Osteoblast (primary cell): ENCODE data around the gene TPP1. TPM values are rescaled to one million over a fixed set of nuclear protein-coding genes. Genes with fewer than 3 reads are reported as not detected.

Source experiments
- DNase-seq: peaks from one replicate; pipeline ENCODE4 v3.0.0; 2011; ENCODE audit warnings: low spot score, mixed read lengths; ENCODE audit not compliant: insufficient read length; ENCODE audit errors: missing footprints
- H2AFZ ChIP-seq: 2 replicates; pipeline ENCODE4 v1.6.0; 2011; ENCODE audit warnings: mild to moderate bottlenecking, low read length
- H3K27ac ChIP-seq: 2 replicates; pipeline ENCODE4 v1.5.1; 2011; ENCODE audit warnings: mild to moderate bottlenecking, low read depth, low read length, moderate library complexity
- H3K27me3 ChIP-seq: 2 replicates; pipeline ENCODE4 v1.6.0; 2012; ENCODE audit warnings: mild to moderate bottlenecking, control low read depth, inconsistent platforms, low read length, moderate library complexity; ENCODE audit not compliant: insufficient read depth
- H3K36me3 ChIP-seq: 2 replicates; pipeline ENCODE4 v1.5.1; 2011; ENCODE audit warnings: mild to moderate bottlenecking, low read length, control low read depth, moderate library complexity; ENCODE audit not compliant: insufficient read depth
- H3K4me1 ChIP-seq: 2 replicates; pipeline ENCODE4 v1.5.1; 2011; ENCODE audit warnings: mild to moderate bottlenecking, low read length, control low read depth, moderate library complexity; ENCODE audit not compliant: insufficient read depth
- H3K4me2 ChIP-seq: 2 replicates; pipeline ENCODE4 v1.6.0; 2011; ENCODE audit warnings: mild to moderate bottlenecking, low read length; ENCODE audit not compliant: insufficient read depth
- H3K4me3 ChIP-seq: fragments of 200-600 bp; sonication (generic); 3 replicates; pipeline ENCODE4 v1.5.1; 2012; ENCODE audit warnings: mild to moderate bottlenecking, low read length, inconsistent platforms; ENCODE audit not compliant: insufficient read depth
- H3K79me2 ChIP-seq: 2 replicates; pipeline ENCODE4 v1.6.0; 2012; ENCODE audit warnings: mild to moderate bottlenecking, low read length, control low read depth, inconsistent platforms; ENCODE audit not compliant: insufficient read depth
- H3K9me3 ChIP-seq: 2 replicates; pipeline ENCODE4 v1.5.1; 2011; ENCODE audit warnings: low read depth, low read length, control low read depth
- H4K20me1 ChIP-seq: 2 replicates; pipeline ENCODE4 v1.6.0; 2012; ENCODE audit warnings: mild to moderate bottlenecking, low read length, control low read depth; ENCODE audit not compliant: insufficient read depth
- CTCF ChIP-seq: IDR thresholded peaks from 2 replicates; pipeline ENCODE4 v1.5.1; 2011; ENCODE audit warnings: mild to moderate bottlenecking, low read depth, low read length, moderate library complexity; ENCODE audit errors: extremely low read depth
- total RNA-seq: library from RNA; depleted of rRNA; stranded (reverse); fragments of >200 nt; gene quantifications from 2 replicates; pipeline ENCODE4 v1.2.3, GENCODE V29; 2012

The TPP1 gene
- total RNA-seq, 1 donor: 127 TPM

DNA sequence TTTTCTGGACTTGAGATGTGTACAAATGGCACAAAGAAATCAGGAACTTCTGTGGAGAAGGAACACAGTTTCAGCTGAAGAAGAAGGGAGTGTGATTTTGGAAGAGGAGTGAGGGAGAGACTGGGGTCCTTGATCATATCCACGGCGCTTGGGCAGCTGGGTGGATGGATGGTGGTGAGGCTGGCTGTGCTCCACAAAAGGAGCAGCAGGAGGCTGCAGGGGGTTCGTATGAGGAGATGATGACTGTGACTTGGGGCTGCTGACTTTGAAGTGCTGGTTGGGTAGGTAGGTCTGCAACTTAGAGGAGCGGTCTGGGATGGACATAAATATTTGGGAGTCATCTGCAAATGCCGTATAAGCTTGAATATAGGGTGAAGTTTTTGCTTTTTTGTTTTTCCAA lies 37.7 kb upstream of the TPP1 start:
- no peak for DNase-seq
- Histone ChIP-seq H3K9me3 (no peaks in the 10 kb centered on the region), H3K27me3 (peaks cover 72% of the 10 kb centered on the region), H3K36me3 (no peaks in the 10 kb centered on the region), H4K20me1 (no peaks in the 10 kb centered on the region), H3K4me3 (no peak overlapping the region), H3K4me1 (peaks cover 4% of the 10 kb centered on the region), H3K27ac (no peak overlapping the region), H3K4me2 (no peak overlapping the region), H2AFZ (no peak overlapping the region), H3K79me2 (no peaks in the 10 kb centered on the region)
- no peak for TF ChIP-seq CTCF

DNA sequence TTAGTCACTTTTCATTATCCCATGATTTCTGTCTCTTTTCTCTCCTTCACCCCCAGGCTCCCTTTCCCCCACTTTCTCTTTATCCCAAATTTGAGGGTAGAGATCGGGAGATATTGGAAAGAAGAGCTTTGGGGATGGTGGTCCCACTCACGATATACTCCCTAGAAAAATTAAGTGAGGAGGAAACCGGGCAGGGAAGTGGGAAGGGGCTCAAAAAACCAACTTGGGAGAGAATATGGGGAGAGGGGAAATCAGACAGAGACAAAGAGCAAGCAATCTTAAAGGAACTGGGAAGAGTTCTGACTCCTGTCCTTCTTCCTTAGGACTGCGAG lies 37.3 kb upstream of the TPP1 start:
- Histone ChIP-seq H2AFZ (no peak overlapping the region), H3K9me3 (no peaks in the 10 kb centered on the region), H3K36me3 (no peaks in the 10 kb centered on the region), H3K4me1 (peaks cover 4% of the 10 kb centered on the region), H3K27ac (no peak overlapping the region), H3K4me3 (no peak overlapping the region), H3K4me2 (no peak overlapping the region), H4K20me1 (no peaks in the 10 kb centered on the region), H3K27me3 (peaks cover 72% of the 10 kb centered on the region), H3K79me2 (no peaks in the 10 kb centered on the region)
- TF ChIP-seq CTCF: no peak
- DNase-seq: no peak

GRCh38 chr11:6655790-6656583 lies 36.8 kb upstream of the TPP1 start, which contains the start of gene DCHS1:
Gene DCHS1 (minus strand): TSS chr11:6655809. CDS start chr11:6641613, 14,196 bp downstream.
- no peak for DNase-seq
- Histone ChIP-seq H3K4me3 (no peak within 1 kb of the TSS), H3K27ac (no peak within 1 kb of the TSS)

More at GRCh38 chr11:6655790-6656583, 36.8 kb upstream of the TPP1 start, which contains the start of gene DCHS1:
- peaks cover 4% of the 10 kb centered on the region for H3K4me1 ChIP-seq
- H3K4me2 ChIP-seq: peak within 1 kb of the TSS; percentile 48
- H4K20me1 ChIP-seq: no peaks in the 10 kb centered on the region
- no peak for TF ChIP-seq CTCF
- H3K79me2 ChIP-seq: no peaks in the 10 kb centered on the region
- H3K36me3 ChIP-seq: no peaks in the 10 kb centered on the region
- H2AFZ ChIP-seq: no peak within 1 kb of the TSS
- no peaks in the 10 kb centered on the region for H3K9me3 ChIP-seq
- H3K27me3 ChIP-seq: peaks cover 77% of the 10 kb centered on the region
